GM12878 (cell line): Measurements from ENCODE around the gene PARP2. TPM values are rescaled to one million over a fixed set of nuclear protein-coding genes. Genes with fewer than 3 reads are reported as not detected.

ENCODE experiments used
- ATAC-seq: fragments of 200-7000 bp; cut with Tn5 transposase; 3 replicates; pipeline ENCODE4 v1.9.1; 2020; ENCODE audit warnings: mild to moderate bottlenecking, moderate library complexity
- BruUV-seq: library from RNA; stranded (reverse); fragments of 400-500 nt; replicated peaks from 2 replicates; lab custom pipeline; 2021; lab: Mats Ljungman, UMichigan
- CTCF ChIA-PET: fragments of 300-600 bp; sonication (Branson Sonifier 250); formaldehyde crosslinking; extraction: SDS; loops from one replicate; lab custom pipeline; 2021; ENCODE audit warnings: inconsistent platforms; lab: Yijun Ruan, JAX
- POLR2A ChIA-PET: fragments of 350-600 bp; formaldehyde crosslinking; extraction: SDS; loops from one replicate; lab custom pipeline; 2021; ENCODE audit warnings: inconsistent platforms; lab: Charles Lee
- RAD21 ChIA-PET: fragments of 300-600 bp; sonication (Branson Sonifier 250); formaldehyde crosslinking; loops from one replicate; lab custom pipeline; 2023; ENCODE audit warnings: antibody characterized with exemption; ENCODE audit not compliant: unreplicated experiment; lab: Charles Lee
- SMC1A ChIA-PET: fragments of 300-600 bp; sonication (Branson Sonifier 250); formaldehyde crosslinking; loops from one replicate; lab custom pipeline; 2023; ENCODE audit not compliant: unreplicated experiment, uncharacterized antibody; lab: Charles Lee
- DNase-seq: peaks from one replicate; pipeline ENCODE4 v3.0.0-alpha.2; 2011; ENCODE audit warnings: low read depth, low spot score
- FAIRE-seq: peaks from 3 replicates; lab custom pipeline; 2011; peaks lifted over from hg19 to GRCh38; lab: Jason Lieb, UNC
- H2AFZ ChIP-seq: 2 replicates; pipeline ENCODE4 v1.6.0; 2011; ENCODE audit warnings: low read depth, low read length, control low read depth; ENCODE audit not compliant: control insufficient read depth
- H3K27ac ChIP-seq: 2 replicates; pipeline ENCODE4 v1.5.1; 2011; ENCODE audit warnings: control low read depth; ENCODE audit not compliant: control insufficient read depth, insufficient read depth
- H3K27me3 ChIP-seq, 2 experiments: replicated peaks in 1 of 2; 2 replicates each; pipeline versions ENCODE4 v1.6.0 to v1.6.1; 2011; ENCODE audit warnings: low read length in 1 of 2; ENCODE audit not compliant: control insufficient read depth in 2 of 2, insufficient read depth in 2 of 2
- H3K36me3 ChIP-seq, 2 experiments: 2 replicates each; pipeline ENCODE4 v1.5.1; 2011; ENCODE audit warnings: low read length in 1 of 2; ENCODE audit not compliant: control insufficient read depth in 2 of 2, insufficient read depth in 2 of 2
- H3K4me1 ChIP-seq: 2 replicates; pipeline ENCODE4 v1.6.1; 2011; ENCODE audit warnings: mild to moderate bottlenecking, low read length, moderate library complexity, mixed read lengths; ENCODE audit not compliant: control insufficient read depth, insufficient read depth
- H3K4me2 ChIP-seq: 2 replicates; pipeline ENCODE4 v1.6.0; 2011; ENCODE audit warnings: control low read depth; ENCODE audit not compliant: control insufficient read depth, insufficient read depth
- H3K4me3 ChIP-seq: fragments of 200-600 bp; sonication (generic); 2 replicates; pipeline ENCODE4 v1.5.1; 2016
- H3K79me2 ChIP-seq: 2 replicates; pipeline ENCODE4 v1.6.0; 2011; ENCODE audit warnings: low read length; ENCODE audit not compliant: control insufficient read depth, insufficient read depth
- H3K9ac ChIP-seq: 2 replicates; pipeline ENCODE4 v1.8.0; 2011; ENCODE audit warnings: low read length, control low read depth, mixed read lengths; ENCODE audit not compliant: control insufficient read depth, insufficient read depth
- H3K9me3 ChIP-seq: replicated peaks from 3 replicates; pipeline ENCODE4 v1.5.1; 2011; ENCODE audit warnings: mild to moderate bottlenecking, low read length; ENCODE audit not compliant: control insufficient read depth, insufficient read depth
- H4K20me1 ChIP-seq: 2 replicates; pipeline ENCODE4 v1.6.0; 2011; ENCODE audit not compliant: control insufficient read depth, insufficient read depth
- WGBS: methylation state at CpG from one replicate; pipeline ENCODE4 v1.1.6; 2016; ENCODE audit warnings: low lambda C conversion rate; ENCODE audit not compliant: insufficient replicate concordance, insufficient coverage; ENCODE audit errors: missing lambda C conversion rate; 5-methylcytosine and 5-hydroxymethylcytosine counted together
- in situ Hi-C: fragments of 300-500 bp; cut with MboI; formaldehyde crosslinking; loops from 9 replicates; pipeline ENCODE4 v1.14.3; 2018; ENCODE audit warnings: mixed read lengths
- intact Hi-C: fragments of 100-400 bp; cut with micrococcal nuclease; formaldehyde crosslinking; loops from one replicate; pipeline ENCODE4 v1.14.2; 2022; ENCODE audit not compliant: unreplicated experiment
- polyA plus RNA-seq, 11 experiments: library from polyadenylated mRNA; depleted of rRNA in 4 of 11; unstranded in 6 of 11; stranded (reverse) in 5 of 11; fragments of >200 nt; fragmentation: Nextera tagmentation in 4 of 11; fragmentation: Illumina TruSeq in 1 of 11; extraction: Ambion mirVana in 4 of 11; extraction: Trizol in 1 of 11; gene quantifications; 1 replicate in 1 of 11; 2 replicates in 10 of 11; pipeline versions ENCODE4 v1.2.1 to v1.2.3, GENCODE V29; 2011 to 2016; ENCODE audit warnings: inconsistent platforms in 2 of 11, missing spikeins in 2 of 11, low read depth in 1 of 11
- total RNA-seq, 4 experiments: library from RNA; depleted of rRNA in 3 of 4; stranded (reverse); fragments of >200 nt in 3 of 4; fragmentation: Illumina TruSeq in 1 of 4; extraction: Trizol in 1 of 4; gene quantifications; 2 replicates each; pipeline versions ENCODE4 v1.2.1 to v1.2.3, GENCODE V29; 2013 to 2021
- TF ChIP-seq, protein P1 (sequence below): fragments of 450-650 bp; IDR thresholded peaks from 2 replicates; pipeline ENCODE4 v1.6.1; 2016; ENCODE audit warnings: mild to moderate bottlenecking, moderate library complexity, borderline replicate concordance

The PARP2 gene
- total and polyA plus RNA-seq, 10 of the 15 experiments (the other 5 are each of a cell fraction or from before 2014, with no cell fraction given): 26.7 to 75.4 (median 42.3) TPM

GRCh38 chr14:20347747-20348146, 4.3 kb downstream of the PARP2 start:
- WGBS: 100% methylated on average over 3 of the region's 3 CpGs
- no peak for ATAC-seq
- Histone ChIP-seq H3K27me3 (no peaks in the 10 kb centered on the region), H3K79me2 (peaks cover 10% of the 10 kb centered on the region), H3K4me3 (no peak overlapping the region), H2AFZ (no peak overlapping the region), H3K27ac (no peak overlapping the region), H3K9ac (no peak overlapping the region), H3K4me2 (no peak overlapping the region), H4K20me1 (no peaks in the 10 kb centered on the region), H3K4me1 (no peaks in the 10 kb centered on the region), H3K36me3 (peaks cover 6 to 15% of the 10 kb centered on the region in 2 experiments; a peak in 3 of 4 replicates), H3K9me3 (no peaks in the 10 kb centered on the region)
- SMC1A ChIA-PET: interaction anchor here (0.9 to 1.0 kb wide), 2 partner anchors 68 to 261 kb away, joined by 3 read pairs; no protein-coding TSS in a partner anchor
- CTCF ChIA-PET: interaction anchor here (0.7 kb wide), 1 partner anchor 9 kb away, joined by 4 read pairs; no protein-coding TSS in a partner anchor
- intact Hi-C loops (no loop called here), in situ Hi-C loops (no loop called here)
- DNase-seq: no peak
- RAD21 ChIA-PET: no interaction called here
- BruUV-seq: no TSS peak
- TF ChIP-seq, protein P1, sequence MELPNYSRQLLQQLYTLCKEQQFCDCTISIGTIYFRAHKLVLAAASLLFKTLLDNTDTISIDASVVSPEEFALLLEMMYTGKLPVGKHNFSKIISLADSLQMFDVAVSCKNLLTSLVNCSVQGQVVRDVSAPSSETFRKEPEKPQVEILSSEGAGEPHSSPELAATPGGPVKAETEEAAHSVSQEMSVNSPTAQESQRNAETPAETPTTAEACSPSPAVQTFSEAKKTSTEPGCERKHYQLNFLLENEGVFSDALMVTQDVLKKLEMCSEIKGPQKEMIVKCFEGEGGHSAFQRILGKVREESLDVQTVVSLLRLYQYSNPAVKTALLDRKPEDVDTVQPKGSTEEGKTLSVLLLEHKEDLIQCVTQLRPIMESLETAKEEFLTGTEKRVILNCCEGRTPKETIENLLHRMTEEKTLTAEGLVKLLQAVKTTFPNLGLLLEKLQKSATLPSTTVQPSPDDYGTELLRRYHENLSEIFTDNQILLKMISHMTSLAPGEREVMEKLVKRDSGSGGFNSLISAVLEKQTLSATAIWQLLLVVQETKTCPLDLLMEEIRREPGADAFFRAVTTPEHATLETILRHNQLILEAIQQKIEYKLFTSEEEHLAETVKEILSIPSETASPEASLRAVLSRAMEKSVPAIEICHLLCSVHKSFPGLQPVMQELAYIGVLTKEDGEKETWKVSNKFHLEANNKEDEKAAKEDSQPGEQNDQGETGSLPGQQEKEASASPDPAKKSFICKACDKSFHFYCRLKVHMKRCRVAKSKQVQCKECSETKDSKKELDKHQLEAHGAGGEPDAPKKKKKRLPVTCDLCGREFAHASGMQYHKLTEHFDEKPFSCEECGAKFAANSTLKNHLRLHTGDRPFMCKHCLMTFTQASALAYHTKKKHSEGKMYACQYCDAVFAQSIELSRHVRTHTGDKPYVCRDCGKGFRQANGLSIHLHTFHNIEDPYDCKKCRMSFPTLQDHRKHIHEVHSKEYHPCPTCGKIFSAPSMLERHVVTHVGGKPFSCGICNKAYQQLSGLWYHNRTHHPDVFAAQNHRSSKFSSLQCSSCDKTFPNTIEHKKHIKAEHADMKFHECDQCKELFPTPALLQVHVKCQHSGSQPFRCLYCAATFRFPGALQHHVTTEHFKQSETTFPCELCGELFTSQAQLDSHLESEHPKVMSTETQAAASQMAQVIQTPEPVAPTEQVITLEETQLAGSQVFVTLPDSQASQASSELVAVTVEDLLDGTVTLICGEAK: no peak
- FAIRE-seq: no peak
- POLR2A ChIA-PET: interaction anchor here (0.7 kb wide), 1 partner anchor 117 kb away, joined by 3 read pairs; no protein-coding TSS in a partner anchor
